Stimulated activated CD4-positive, alpha-beta T cell treated with anti-CD3 and anti-CD28 coated beads, Interleukin-1b, Interleukin-23, amount 100 ng/mL, for 4 hours (primary cell): ENCODE results near the gene HMCES.

Source experiments
- DNase-seq, 2 donors: peaks; one replicate each; pipeline ENCODE4 v3.0.0-alpha.2; 2020; ENCODE audit warnings: low read depth in 2 of 2

Gene HMCES

DNA sequence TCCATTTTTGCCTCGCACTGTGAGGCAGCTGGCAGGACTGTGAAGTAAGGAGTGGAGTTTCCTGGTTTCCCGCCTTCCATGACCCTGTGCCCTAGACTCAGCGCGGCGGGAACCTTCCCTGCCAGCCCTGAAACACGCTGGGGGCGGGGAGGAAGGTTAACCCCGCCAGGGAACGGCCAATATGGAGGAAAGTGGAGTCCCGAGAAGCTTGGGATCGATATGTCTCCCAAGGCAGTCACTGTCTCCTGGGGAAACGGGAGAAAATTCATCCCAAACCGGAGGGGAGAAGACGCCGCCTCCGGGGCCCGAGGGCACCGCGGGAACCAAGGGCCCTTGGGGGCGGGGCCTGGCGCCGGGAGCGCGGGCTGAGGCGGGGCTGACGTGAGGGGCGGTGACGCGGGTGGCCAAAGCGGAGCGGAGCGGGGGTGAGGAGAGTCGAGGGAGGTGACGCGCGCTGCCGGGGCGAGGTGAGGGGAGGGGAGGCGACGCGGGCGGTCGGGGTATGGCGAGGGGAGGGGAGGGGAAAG lies at the start of gene HMCES:
TSS of gene HMCES (plus strand) at position 432 of the 527 bp plus-strand sequence. CDS start 863 bp downstream, outside the sequence.
- peak; percentile 92 to 93 for DNase-seq

- DNase-seq = no peak
Measured at GRCh38 chr3:129228891-129229585, 49.6 kb upstream of the HMCES start.

DNA sequence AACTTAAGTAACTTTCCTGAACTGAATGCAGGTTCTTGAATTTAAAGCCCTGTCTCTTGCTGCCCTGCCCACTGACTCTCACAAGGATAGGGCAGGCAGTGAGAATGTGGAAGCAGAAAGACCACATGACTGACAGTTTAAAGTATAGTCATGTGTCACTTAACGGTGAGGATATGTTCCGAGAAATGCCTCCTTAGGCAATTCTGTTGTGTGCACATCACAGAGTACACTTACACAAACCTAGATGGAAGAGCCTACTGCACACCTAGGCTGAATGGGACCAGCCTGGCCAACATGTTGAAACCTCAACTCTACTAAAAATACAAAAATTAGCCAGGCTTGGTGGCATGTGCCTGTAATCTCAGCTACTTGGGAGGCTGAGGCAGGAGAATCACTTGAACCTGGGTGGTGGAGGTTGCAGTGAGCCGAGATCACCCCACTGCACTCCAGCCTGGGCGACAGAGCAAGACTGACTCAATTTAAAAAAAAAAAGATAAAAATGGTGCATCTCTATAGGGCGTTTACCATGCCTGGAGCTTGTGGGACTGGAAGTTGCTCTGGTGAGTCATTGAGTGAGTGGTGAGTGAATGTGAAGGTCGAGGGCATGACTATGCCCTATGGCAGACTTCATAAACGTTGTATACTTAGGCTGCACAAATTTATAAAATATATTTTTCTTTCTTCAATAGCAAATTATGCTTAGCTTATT lies 48.2 kb upstream of the HMCES start:
- peak in 1 of 2 donors; percentile 12 for DNase-seq

DNA sequence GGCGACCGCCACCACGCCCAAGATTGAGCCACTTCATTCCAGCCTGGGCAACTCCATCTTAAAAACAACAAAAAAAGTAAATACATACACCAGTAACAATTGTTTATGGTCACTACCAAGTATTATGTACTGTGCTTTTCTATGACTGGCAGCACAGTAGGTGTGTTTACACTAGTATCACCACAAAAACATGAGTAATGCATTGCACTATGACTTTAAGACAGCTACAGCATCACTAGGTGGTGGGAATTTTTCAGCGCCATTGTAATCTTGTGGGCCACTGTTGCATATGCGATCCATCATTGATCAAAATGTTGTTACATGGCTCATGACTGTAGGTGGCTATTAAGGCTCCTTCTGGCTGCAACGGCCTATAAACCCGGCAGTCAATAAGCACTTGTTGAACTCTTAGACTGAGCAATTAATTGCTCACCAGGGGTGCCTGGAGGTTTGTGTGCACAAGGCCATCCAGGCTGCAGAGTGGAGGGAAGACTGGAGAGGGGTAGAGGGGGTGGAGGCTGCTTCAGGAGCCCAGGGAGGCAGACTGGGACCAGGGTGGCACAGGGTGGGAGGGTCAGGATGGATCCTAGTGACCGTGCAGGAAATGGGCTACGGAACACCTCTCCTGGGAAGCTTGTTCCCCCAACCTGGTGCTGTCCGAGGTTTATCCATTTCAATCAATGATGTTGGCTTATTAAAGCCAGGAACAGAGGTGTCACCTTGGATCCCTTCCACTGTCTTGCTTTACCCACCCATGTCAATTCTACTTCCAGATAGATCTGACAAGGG lies 47.1 kb upstream of the HMCES start:
- DNase-seq = no peak

DNA sequence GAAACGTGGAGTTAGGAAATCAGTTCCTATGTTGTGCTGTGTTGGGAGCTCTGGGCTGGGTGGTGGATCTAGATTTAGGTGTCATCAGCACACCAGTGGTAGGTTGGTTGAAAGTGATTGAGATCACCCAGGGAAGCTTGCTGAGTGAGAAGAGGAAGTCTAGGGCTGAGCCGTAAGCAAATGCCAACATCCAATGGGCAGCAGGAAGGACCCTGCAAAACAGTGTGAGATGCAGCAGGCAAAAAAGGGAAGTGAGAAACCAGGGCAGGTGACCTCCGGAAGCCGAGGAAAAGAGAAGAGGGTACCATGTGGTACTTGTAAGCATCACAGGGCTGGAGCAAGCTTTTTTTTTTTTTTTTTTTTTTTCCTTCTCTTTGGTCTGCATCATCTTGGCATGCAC lies 45.1 kb upstream of the HMCES start:
- no peak for DNase-seq

DNA sequence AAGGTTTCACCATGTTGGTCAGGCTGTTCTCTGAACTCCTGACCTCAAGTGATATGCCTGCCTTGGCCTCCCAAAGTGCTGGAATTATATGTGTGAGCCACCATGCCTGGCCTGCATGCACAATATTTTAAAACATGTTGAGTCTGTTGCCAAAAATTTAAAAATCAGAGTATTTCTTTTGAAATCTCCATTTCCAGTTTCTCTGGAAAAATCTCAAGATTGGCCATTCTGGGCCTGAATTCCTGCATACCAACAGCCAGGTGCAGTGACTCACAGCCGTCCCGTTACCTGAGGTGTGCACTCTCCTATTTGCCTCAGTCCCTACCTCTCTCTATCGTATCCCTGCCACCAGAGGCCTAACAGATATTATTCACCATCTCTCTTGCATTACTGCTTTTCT lies 44.2 kb upstream of the HMCES start:
- DNase-seq = no peak

DNA sequence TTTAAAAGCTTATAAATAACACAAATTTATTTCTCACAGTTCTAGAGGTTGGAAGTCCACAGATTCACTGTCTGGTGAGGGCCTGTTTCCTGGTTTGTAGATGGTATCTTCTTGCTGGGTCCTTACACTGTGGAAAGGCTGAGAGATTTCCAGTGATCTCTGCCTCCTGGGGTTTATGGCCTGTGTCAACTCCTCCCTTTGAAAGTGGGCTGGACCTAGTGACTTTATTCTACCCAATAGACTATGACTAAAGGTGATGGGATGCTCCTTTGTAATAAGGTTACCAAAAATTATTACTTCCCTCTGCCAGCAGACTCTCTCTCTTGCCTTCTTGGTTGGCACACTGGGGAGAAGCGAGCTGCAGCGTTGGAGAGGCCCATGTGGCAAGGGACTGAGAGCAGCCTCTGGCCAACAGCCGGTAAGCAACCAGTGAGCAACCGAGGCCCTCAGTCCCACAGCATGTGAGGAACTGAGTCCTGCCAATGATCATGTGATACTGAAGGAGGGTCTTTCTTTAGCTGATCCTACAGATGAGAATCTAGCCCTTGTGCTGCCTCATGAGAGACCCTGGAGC lies 43.2 kb upstream of the HMCES start:
- DNase-seq = no peak

DNA sequence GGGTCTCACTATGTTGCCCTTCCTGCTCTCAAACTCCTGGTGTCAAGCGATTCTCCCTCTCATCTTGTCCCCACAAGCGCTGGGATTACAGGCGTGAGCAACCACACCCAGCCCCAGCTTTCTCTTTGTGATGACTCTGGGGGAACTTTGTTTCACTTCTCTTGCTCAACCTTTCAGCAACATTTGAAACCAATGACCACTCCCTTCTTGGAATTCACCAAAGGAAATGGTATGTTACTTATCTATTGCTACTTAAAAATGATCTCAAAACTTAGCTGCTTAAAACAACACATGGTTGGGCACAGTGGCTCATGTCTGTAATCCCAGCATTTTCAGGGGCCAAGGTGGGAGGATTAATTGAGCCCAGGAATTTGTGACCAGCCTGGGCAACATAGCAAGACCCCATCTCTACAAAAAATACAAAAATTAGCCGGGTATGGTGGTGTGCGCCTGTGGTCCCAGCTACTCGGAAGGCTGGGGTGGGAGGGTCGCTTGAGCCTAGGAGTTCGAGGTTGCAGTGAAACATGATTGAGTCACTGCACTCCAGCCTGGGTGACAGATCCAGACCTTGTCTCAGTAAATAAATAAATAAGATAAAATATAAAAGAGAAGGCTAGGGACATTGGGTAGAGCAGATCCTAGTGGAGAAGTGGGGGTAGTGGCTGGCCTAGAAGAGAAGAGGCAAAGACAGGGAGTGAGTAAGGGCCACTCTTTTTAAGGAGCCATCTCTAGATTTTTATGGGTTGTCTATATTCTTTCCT lies 39.5 kb upstream of the HMCES start:
- DNase-seq = no peak

DNA sequence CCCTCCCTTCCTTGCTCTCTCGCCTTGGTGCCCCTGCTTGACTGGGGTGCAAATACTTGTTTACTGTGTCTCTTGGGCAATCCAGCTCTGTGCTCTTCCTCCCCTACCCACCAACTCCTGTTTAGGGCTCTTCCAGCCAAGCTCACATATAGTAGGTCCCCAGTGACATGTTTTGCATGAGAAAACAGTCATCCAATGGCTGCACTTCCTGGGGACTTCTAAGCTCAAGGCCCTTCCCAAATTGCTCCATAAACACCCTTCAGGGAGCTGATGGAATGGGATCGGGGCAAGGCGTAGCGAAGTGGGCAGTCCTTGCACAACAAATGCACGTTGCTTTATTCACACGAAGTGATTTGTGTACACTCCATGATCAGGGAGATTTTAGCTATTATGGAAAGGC lies 38.7 kb upstream of the HMCES start:
- no peak for DNase-seq

- no peak for DNase-seq
Measured at GRCh38 chr3:129240436-129240835, 38.2 kb upstream of the HMCES start.

DNA sequence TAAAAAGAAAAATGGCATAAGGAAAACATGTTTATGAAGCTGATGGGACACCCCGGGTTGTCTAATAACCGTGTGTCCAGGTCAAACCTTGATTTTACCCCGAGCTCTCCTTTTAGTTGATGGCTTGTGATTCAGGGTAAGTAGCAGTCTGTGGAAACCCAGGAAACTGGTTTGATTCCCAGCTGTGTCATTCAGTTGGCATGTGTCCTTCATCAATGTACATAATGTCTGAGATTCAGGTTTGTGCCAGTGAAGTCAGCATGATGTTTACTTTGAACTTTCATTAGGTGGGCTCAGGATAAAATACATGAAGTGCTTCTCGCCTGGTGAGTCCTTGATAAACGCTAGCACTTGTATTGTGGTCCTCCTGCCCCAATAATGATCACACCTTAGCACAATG lies 33.5 kb upstream of the HMCES start:
- DNase-seq = no peak

- peak; percentile 42 to 61 for DNase-seq
Measured at GRCh38 chr3:129245641-129246306, 32.9 kb upstream of the HMCES start.

- DNase-seq = no peak
Measured at GRCh38 chr3:129246636-129247035, 32.0 kb upstream of the HMCES start.

DNA sequence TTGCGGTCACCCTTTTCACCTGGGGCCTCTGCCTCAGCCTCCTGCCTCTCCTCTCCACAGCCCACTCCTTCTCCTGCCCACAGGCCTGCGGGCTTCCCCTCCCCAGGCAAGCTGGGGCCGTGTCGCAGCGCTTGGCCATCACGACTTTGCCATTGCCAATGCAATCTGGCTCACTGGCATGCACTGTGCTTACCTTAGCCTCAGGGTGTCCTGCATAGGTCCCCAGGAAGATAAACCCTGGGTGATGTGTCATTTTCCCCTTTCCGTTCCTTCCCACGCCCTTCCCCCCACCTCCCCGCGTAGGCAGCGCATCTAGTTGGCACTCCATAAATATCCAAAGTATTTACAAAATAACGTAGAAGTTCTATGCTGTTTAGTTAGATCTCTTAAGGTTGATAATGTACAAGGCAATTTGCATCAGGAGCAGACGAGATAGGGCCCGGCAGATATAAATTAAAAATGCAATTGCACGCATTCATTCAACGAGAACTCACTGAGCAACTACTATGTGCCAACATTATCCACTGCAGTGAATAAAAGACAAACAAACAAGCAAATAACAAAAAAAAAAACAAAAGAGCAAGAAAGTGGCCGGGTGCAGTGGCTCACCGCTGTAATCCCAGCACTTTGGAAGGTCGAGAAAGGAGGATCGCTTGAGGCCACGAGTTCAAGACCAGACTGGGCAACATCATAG lies 30.2 kb upstream of the HMCES start:
- no peak for DNase-seq

GRCh38 chr3:129249284-129250065 lies 29.2 kb upstream of the HMCES start, which contains the start of gene COPG1:
Gene COPG1 (plus strand): TSS chr3:129249606. CDS start chr3:129249710, 104 bp downstream.
- peak; percentile 79 to 84 for DNase-seq

- DNase-seq = no peak
Measured at GRCh38 chr3:129252748-129253147, 25.9 kb upstream of the HMCES start.

DNA sequence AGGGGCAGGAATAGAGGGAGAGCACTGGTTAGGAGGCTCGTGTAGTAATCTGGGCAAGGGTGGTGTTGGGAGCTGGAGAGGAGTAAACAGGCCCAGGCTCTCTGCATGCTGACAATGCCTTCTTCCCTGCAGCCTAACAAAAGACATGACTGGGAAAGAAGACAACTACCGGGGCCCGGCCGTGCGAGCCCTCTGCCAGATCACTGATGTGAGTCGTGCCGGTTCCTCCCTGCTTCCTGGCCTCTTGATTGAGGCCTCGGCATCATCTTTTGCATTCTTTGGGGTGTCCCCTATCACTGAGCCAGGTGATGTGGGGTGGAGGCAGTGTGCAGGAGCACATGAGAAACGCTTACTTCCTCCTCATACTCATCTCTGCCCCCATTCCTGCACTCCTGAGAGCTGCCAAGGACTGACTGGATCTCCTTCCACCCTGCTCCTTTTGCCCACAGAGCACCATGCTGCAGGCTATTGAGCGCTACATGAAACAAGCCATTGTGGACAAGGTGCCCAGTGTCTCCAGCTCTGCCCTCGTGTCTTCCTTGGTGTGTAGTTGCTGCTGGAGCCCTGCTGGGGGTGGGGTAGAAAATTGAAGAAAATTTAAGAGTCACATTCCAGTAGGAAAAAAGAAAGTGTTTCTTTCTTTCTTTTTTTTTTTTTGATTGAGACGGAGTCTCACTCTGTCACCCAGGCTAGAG lies 24.0 kb upstream of the HMCES start:
- DNase-seq = no peak

- DNase-seq = no peak
Measured at GRCh38 chr3:129256270-129256669, 22.4 kb upstream of the HMCES start.

DNA sequence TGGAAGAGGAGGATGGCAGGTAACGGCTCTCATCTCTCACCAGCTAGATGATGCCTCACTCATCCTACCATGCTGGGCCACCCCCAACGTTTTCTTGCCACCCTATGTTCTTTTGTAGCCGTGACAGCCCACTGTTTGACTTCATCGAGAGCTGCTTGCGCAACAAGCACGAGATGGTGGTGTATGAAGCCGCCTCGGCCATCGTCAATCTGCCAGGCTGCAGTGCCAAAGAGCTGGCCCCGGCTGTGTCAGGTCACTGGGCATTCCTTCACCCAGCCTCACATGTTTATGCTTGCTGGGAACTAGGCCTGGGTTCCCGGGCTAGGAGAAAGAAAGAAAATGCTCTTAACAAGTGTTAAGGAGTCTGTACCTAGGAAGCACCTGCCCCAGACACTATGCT lies 21.1 kb upstream of the HMCES start:
- no peak for DNase-seq
